Neural progenitor cell (in vitro differentiated cells): ENCODE data around the gene SH2D3C. TPM values are rescaled to one million over a fixed set of nuclear protein-coding genes. Genes with fewer than 3 reads are reported as not detected.
A peak's percentile ranks its signal among the peaks of the same experiment; 100 is the strongest.

Experiments
- DNase-seq: peaks from one replicate; pipeline ENCODE4 v3.0.0-alpha.2; 2016; ENCODE audit warnings: low spot score
- H2AFZ ChIP-seq: fragments of 200-600 bp; sonication (generic); replicated peaks from 2 replicates; pipeline ENCODE4 v1.6.1; 2016; ENCODE audit warnings: antibody characterized with exemption
- H3F3A ChIP-seq: fragments of 200-600 bp; sonication (generic); 2 replicates; pipeline ENCODE4 v1.6.1; 2016; ENCODE audit warnings: antibody characterized with exemption, low read depth
- H3K27ac ChIP-seq: fragments of 200-600 bp; sonication (generic); 2 replicates; pipeline ENCODE4 v1.5.1; 2016; ENCODE audit warnings: mild to moderate bottlenecking
- H3K27me3 ChIP-seq: fragments of 200-600 bp; sonication (generic); 2 replicates; pipeline ENCODE4 v1.6.1; 2016; ENCODE audit warnings: mild to moderate bottlenecking, moderate library complexity
- H3K36me3 ChIP-seq: fragments of 200-600 bp; sonication (generic); 2 replicates; pipeline ENCODE4 v1.5.1; 2016
- H3K4me1 ChIP-seq: fragments of 200-600 bp; sonication (generic); 2 replicates; pipeline ENCODE4 v1.6.1; 2016; ENCODE audit warnings: mixed run types
- H3K4me2 ChIP-seq: fragments of 200-600 bp; sonication (generic); 2 replicates; pipeline ENCODE4 v1.6.1; 2016
- H3K4me3 ChIP-seq: fragments of 200-600 bp; sonication (generic); 2 replicates; pipeline ENCODE4 v1.5.1; 2016
- H3K79me2 ChIP-seq: fragments of 200-600 bp; sonication (generic); 2 replicates; pipeline ENCODE4 v1.6.1; 2016; ENCODE audit warnings: low read depth
- H3K9ac ChIP-seq: fragments of 200-600 bp; sonication (generic); 2 replicates; pipeline ENCODE4 v1.6.1; 2016
- H3K9me3 ChIP-seq: fragments of 200-600 bp; sonication (generic); 2 replicates; pipeline ENCODE4 v1.5.1; 2016; ENCODE audit warnings: low read depth
- H4K20me1 ChIP-seq: fragments of 200-600 bp; sonication (generic); 2 replicates; pipeline ENCODE4 v1.6.1; 2016; ENCODE audit warnings: low read depth
- H3K27ac Mint-ChIP-seq: 3 replicates; pipeline ENCODE4 v1.8.0; 2021; ENCODE audit warnings: mixed read lengths
- H3K27me3 Mint-ChIP-seq: 2 replicates; pipeline ENCODE4 v1.8.0; 2022; ENCODE audit warnings: low read depth, mild to moderate bottlenecking, inconsistent platforms, moderate library complexity, mixed read lengths; ENCODE audit not compliant: insufficient read depth
- H3K36me3 Mint-ChIP-seq: 3 replicates; pipeline ENCODE4 v1.8.0; 2021; ENCODE audit warnings: mixed read lengths
- H3K4me1 Mint-ChIP-seq: 3 replicates; pipeline ENCODE4 v1.8.0; 2021; ENCODE audit warnings: mixed read lengths
- H3K4me3 Mint-ChIP-seq: 3 replicates; pipeline ENCODE4 v1.8.0; 2021; ENCODE audit warnings: mild to moderate bottlenecking, moderate library complexity, mixed read lengths
- H3K9me3 Mint-ChIP-seq: 3 replicates; pipeline ENCODE4 v1.8.0; 2020; ENCODE audit warnings: mixed read lengths
- CTCF ChIP-seq: fragments of 200-600 bp; sonication (generic); IDR thresholded peaks from 2 replicates; pipeline ENCODE4 v1.5.1; 2017; ENCODE audit warnings: antibody characterized with exemption, mild to moderate bottlenecking
- EZH2 ChIP-seq: fragments of 200-600 bp; sonication (generic); IDR thresholded peaks from 2 replicates; pipeline ENCODE4 v1.6.1; 2017; ENCODE audit warnings: antibody characterized with exemption, mild to moderate bottlenecking, moderate library complexity
- EZH2phosphoT487 ChIP-seq: fragments of 200-600 bp; sonication (generic); IDR thresholded peaks from 2 replicates; pipeline ENCODE4 v1.6.1; 2017; ENCODE audit warnings: antibody characterized with exemption
- total RNA-seq: library from RNA; depleted of rRNA; stranded (reverse); fragments of >200 nt; gene quantifications from 2 replicates; pipeline ENCODE4 v1.2.3, GENCODE V29; 2015; ENCODE audit warnings: low replicate concordance

SH2D3C gene
- total RNA-seq, 1 donor from 2014 or later = 1.9 TPM

GRCh38 chr9:127738666-127739065, 39.8 kb downstream of the SH2D3C start:
- Mint-ChIP-seq H3K27me3 (peaks cover 5% of the 10 kb centered on the region), H3K9me3 (no peaks in the 10 kb centered on the region), H3K36me3 (no peaks in the 10 kb centered on the region), H3K27ac (no peak overlapping the region), H3K4me1 (peaks cover 42% of the 10 kb centered on the region), H3K4me3 (no peak overlapping the region)
- Histone ChIP-seq H2AFZ (no peak overlapping the region), H3K27ac (no peak overlapping the region), H3K4me1 (peaks cover 13% of the 10 kb centered on the region), H3K4me2 (no peak overlapping the region), H3K36me3 (no peaks in the 10 kb centered on the region), H3K9me3 (no peaks in the 10 kb centered on the region), H3F3A (peaks cover 22% of the 10 kb centered on the region), H3K79me2 (no peaks in the 10 kb centered on the region), H3K9ac (no peak overlapping the region), H4K20me1 (peaks cover 9% of the 10 kb centered on the region), H3K4me3 (no peak overlapping the region), H3K27me3 (peaks cover 19% of the 10 kb centered on the region)
- DNase-seq = no peak
- no peak for TF ChIP-seq EZH2phosphoT487
- TF ChIP-seq EZH2 = no peak
- TF ChIP-seq CTCF = no peak

- Histone ChIP-seq H3K9me3 (no peaks in the 10 kb centered on the region), H3K27me3 (peaks cover 8% of the 10 kb centered on the region), H3K9ac (no peak overlapping the region), H3K36me3 (no peaks in the 10 kb centered on the region), H4K20me1 (no peaks in the 10 kb centered on the region), H3K4me1 (peaks cover 13% of the 10 kb centered on the region), H3K27ac (no peak overlapping the region), H3F3A (peaks cover 10% of the 10 kb centered on the region), H2AFZ (peak overlapping the region; percentile 45), H3K4me2 (peak overlapping the region; percentile 53), H3K79me2 (no peaks in the 10 kb centered on the region), H3K4me3 (peak overlapping the region; percentile 11)
- Mint-ChIP-seq H3K4me3 (peak overlapping the region; percentile 96), H3K36me3 (no peaks in the 10 kb centered on the region), H3K27me3 (peaks cover 3% of the 10 kb centered on the region), H3K27ac (peak overlapping the region; percentile 57), H3K9me3 (no peaks in the 10 kb centered on the region), H3K4me1 (peaks cover 28% of the 10 kb centered on the region)
- TF ChIP-seq EZH2phosphoT487 (no peak), CTCF (no peak), EZH2 (no peak)
- DNase-seq = peak; percentile 57
Measured at GRCh38 chr9:127735530-127736185, 42.8 kb downstream of the SH2D3C start.

- H3K36me3 Mint-ChIP-seq = no peaks in the 10 kb centered on the region
- H3K9ac ChIP-seq = no peak within 1 kb of the TSS
- H3K4me2 ChIP-seq = peak within 1 kb of the TSS; percentile 80
- H3K9me3 ChIP-seq = no peaks in the 10 kb centered on the region
- TF ChIP-seq CTCF (peak; percentile 91), EZH2phosphoT487 (no peak), EZH2 (no peak)
- peak within 1 kb of the TSS; percentile 81 for H2AFZ ChIP-seq
- H3K4me1 ChIP-seq = peaks cover 13% of the 10 kb centered on the region
- no peaks in the 10 kb centered on the region for H3K9me3 Mint-ChIP-seq
- no peaks in the 10 kb centered on the region for H3K36me3 ChIP-seq
- H3K27me3 Mint-ChIP-seq = peaks cover 3% of the 10 kb centered on the region
- H3K79me2 ChIP-seq = no peaks in the 10 kb centered on the region
- peaks cover 28% of the 10 kb centered on the region for H3K4me1 Mint-ChIP-seq
- peak within 1 kb of the TSS; percentile 57 for H3K27ac Mint-ChIP-seq
- H3K4me3 Mint-ChIP-seq = peak within 1 kb of the TSS; percentile 96
- DNase-seq = peak; percentile 100
- no peak within 1 kb of the TSS for H3K27ac ChIP-seq
- H3F3A ChIP-seq = peaks cover 10% of the 10 kb centered on the region
- H3K27me3 ChIP-seq = peaks cover under 1% of the 10 kb centered on the region
- H4K20me1 ChIP-seq = no peaks in the 10 kb centered on the region
- peak within 1 kb of the TSS; percentile 82 for H3K4me3 ChIP-seq
Measured at GRCh38 chr9:127734747-127735529, 43.5 kb downstream of the SH2D3C start, which contains the start of gene TOR2A. TOR2A (minus strand) TSS chr9:127735294; CDS start chr9:127735270, 24 bp downstream.
